NCI-H1048 (cell line): ENCODE results near the gene ZNF653.

Experiments used
- DNase-seq: peaks from one replicate; lab custom pipeline; 2025; lab: John Stamatoyannopoulos, UW

Gene ZNF653

GRCh38 chr19:11513946-11514345 is 8.3 kb upstream of the ZNF653 start:
- DNase-seq = no peak

- DNase-seq = no peak
These were observed 4.8 kb upstream of the ZNF653 start for GRCh38 chr19:11510444-11510843.

- no peak for DNase-seq
These were observed 1.9 kb upstream of the ZNF653 start for GRCh38 chr19:11507370-11508078.

- DNase-seq = no peak
These were observed 1.3 kb upstream of the ZNF653 start for GRCh38 chr19:11506967-11507366.

GRCh38 chr19:11506101-11506555 is 489 bp upstream of the ZNF653 start:
- DNase-seq = no peak

GRCh38 chr19:11505032-11505503 is 571 bp downstream of the ZNF653 start:
- peak; percentile 90 for DNase-seq

GRCh38 chr19:11504502-11505031 is 1.1 kb downstream of the ZNF653 start:
- DNase-seq = no peak

GRCh38 chr19:11499890-11500420 is 5.7 kb downstream of the ZNF653 start:
- DNase-seq = no peak

GRCh38 chr19:11499220-11499726 is 6.4 kb downstream of the ZNF653 start:
- no peak for DNase-seq

- no peak for DNase-seq
These were observed 9.1 kb downstream of the ZNF653 start for GRCh38 chr19:11496391-11497163.

- DNase-seq = no peak
These were observed 9.8 kb downstream of the ZNF653 start for GRCh38 chr19:11495885-11496284.

- DNase-seq = no peak
These were observed 10.2 kb downstream of the ZNF653 start for GRCh38 chr19:11495481-11495880.

- no peak for DNase-seq
These were observed 10.9 kb downstream of the ZNF653 start for GRCh38 chr19:11494634-11495285.

GRCh38 chr19:11489378-11489777 is 16.3 kb downstream of the ZNF653 start:
- DNase-seq = no peak

GRCh38 chr19:11486661-11487503 is 18.8 kb downstream of the ZNF653 start:
- DNase-seq = no peak

- DNase-seq = no peak
These were observed 20.3 kb downstream of the ZNF653 start for GRCh38 chr19:11485245-11485837.

- DNase-seq = no peak
These were observed 22.1 kb downstream of the ZNF653 start for GRCh38 chr19:11483366-11484111.

GRCh38 chr19:11482384-11483050 is 23.1 kb downstream of the ZNF653 start:
- peak; percentile 84 for DNase-seq
